WTC11 (cell line): ENCODE data around the gene FBXL7. TPM values are rescaled to one million over a fixed set of nuclear protein-coding genes. Genes with fewer than 3 reads are reported as not detected.

Experiments used
- ATAC-seq: fragments of 200-7000 bp; cut with Tn5 transposase; 2 replicates; pipeline ENCODE4 v1.10.0; 2021; ENCODE audit warnings: mild to moderate bottlenecking, moderate library complexity
- CTCF ChIA-PET: fragments of 300-600 bp; sonication (Branson Sonifier 250); formaldehyde crosslinking; loops from one replicate; lab custom pipeline; 2021; ENCODE audit warnings: antibody characterized with exemption; lab: Charles Lee
- POLR2A ChIA-PET: fragments of 350-600 bp; sonication (Branson Sonifier 250); formaldehyde crosslinking; loops from one replicate; lab custom pipeline; 2021; ENCODE audit warnings: antibody characterized with exemption; lab: Charles Lee
- DNase-seq: peaks from one replicate; pipeline ENCODE4 v3.0.0; 2021; ENCODE audit warnings: low spot score
- H3K27ac Mint-ChIP-seq: 2 replicates; pipeline ENCODE4 v1.8.0; 2021; ENCODE audit warnings: mixed read lengths
- H3K27me3 Mint-ChIP-seq: 2 replicates; pipeline ENCODE4 v1.8.0; 2021; ENCODE audit warnings: low read depth, mild to moderate bottlenecking, moderate library complexity, mixed read lengths
- H3K36me3 Mint-ChIP-seq: 2 replicates; pipeline ENCODE4 v1.8.0; 2021; ENCODE audit warnings: mixed read lengths
- H3K4me1 Mint-ChIP-seq: 2 replicates; pipeline ENCODE4 v1.8.0; 2022; ENCODE audit warnings: mixed read lengths
- H3K4me3 Mint-ChIP-seq: 2 replicates; pipeline ENCODE4 v1.8.0; 2021; ENCODE audit warnings: mild to moderate bottlenecking, moderate library complexity, mixed read lengths
- H3K9me3 Mint-ChIP-seq: 2 replicates; pipeline ENCODE4 v1.8.0; 2021; ENCODE audit warnings: mixed read lengths
- ATF3 ChIP-seq: sonication (generic); formaldehyde crosslinking; conservative IDR thresholded peaks from 2 replicates; pipeline ENCODE4 v1.8.1; 2022; ENCODE audit warnings: mild to moderate bottlenecking, missing genetic modification reagents
- CREM ChIP-seq: sonication (generic); formaldehyde crosslinking; IDR thresholded peaks from 2 replicates; pipeline ENCODE4 v1.8.1; 2022; ENCODE audit warnings: mild to moderate bottlenecking, missing genetic modification reagents, moderate library complexity
- EMX1 ChIP-seq: fragments of 250-450 bp; sonication (Bioruptor Pico); IDR thresholded peaks from 2 replicates; pipeline ENCODE4 v1.8.0; 2021; ENCODE audit warnings: mild to moderate bottlenecking
- GABPB1 ChIP-seq: sonication (generic); formaldehyde crosslinking; IDR thresholded peaks from 2 replicates; pipeline ENCODE4 v1.8.1; 2023; ENCODE audit warnings: mild to moderate bottlenecking, missing genetic modification reagents
- GTF2I ChIP-seq: fragments of 250-450 bp; sonication (Bioruptor Pico); conservative IDR thresholded peaks from 2 replicates; pipeline ENCODE4 v1.4.0; 2021; ENCODE audit warnings: mild to moderate bottlenecking
- HMGA2 ChIP-seq: fragments of 250-450 bp; sonication (Bioruptor Pico); IDR thresholded peaks from 2 replicates; pipeline ENCODE4 v1.4.0; 2021; ENCODE audit warnings: mild to moderate bottlenecking, moderate library complexity
- IRF2 ChIP-seq: sonication (generic); formaldehyde crosslinking; IDR thresholded peaks from 2 replicates; pipeline ENCODE4 v1.8.0; 2022; ENCODE audit warnings: low read depth, missing genetic modification reagents, borderline replicate concordance
- JUN ChIP-seq: sonication (generic); formaldehyde crosslinking; IDR thresholded peaks from 2 replicates; pipeline ENCODE4 v1.8.0; 2023; ENCODE audit warnings: mild to moderate bottlenecking, missing genetic modification reagents
- MLX ChIP-seq: sonication (generic); formaldehyde crosslinking; IDR thresholded peaks from 2 replicates; pipeline ENCODE4 v1.8.1; 2023; ENCODE audit warnings: mild to moderate bottlenecking, missing genetic modification reagents, moderate library complexity
- NR2C2 ChIP-seq: sonication (generic); formaldehyde crosslinking; IDR thresholded peaks from 2 replicates; pipeline ENCODE4 v1.8.0; 2022; ENCODE audit warnings: mild to moderate bottlenecking, missing genetic modification reagents
- NR3C1 ChIP-seq: sonication (generic); formaldehyde crosslinking; conservative IDR thresholded peaks from 2 replicates; pipeline ENCODE4 v1.8.1; 2023; ENCODE audit warnings: low read depth, mild to moderate bottlenecking, missing genetic modification reagents
- PRDM15 ChIP-seq: sonication (generic); formaldehyde crosslinking; IDR thresholded peaks from 2 replicates; pipeline ENCODE4 v1.8.0; 2022; ENCODE audit warnings: missing genetic modification reagents
- PRRX2 ChIP-seq: fragments of 250-450 bp; sonication (Bioruptor Pico); IDR thresholded peaks from 2 replicates; pipeline ENCODE4 v1.8.0; 2021; ENCODE audit warnings: mild to moderate bottlenecking
- RELA ChIP-seq: sonication (generic); formaldehyde crosslinking; IDR thresholded peaks from 2 replicates; pipeline ENCODE4 v1.8.1; 2022; ENCODE audit warnings: missing genetic modification reagents, mild to moderate bottlenecking, borderline replicate concordance
- RORB ChIP-seq: fragments of 250-450 bp; sonication (Bioruptor Pico); IDR thresholded peaks from 2 replicates; pipeline ENCODE4 v1.9.0; 2021; ENCODE audit warnings: mild to moderate bottlenecking
- SMAD3 ChIP-seq: sonication (generic); formaldehyde crosslinking; IDR thresholded peaks from 2 replicates; pipeline ENCODE4 v1.8.0; 2022; ENCODE audit warnings: missing genetic modification reagents, mild to moderate bottlenecking, borderline replicate concordance
- SOX15 ChIP-seq: fragments of 250-450 bp; sonication (Bioruptor Pico); IDR thresholded peaks from 2 replicates; pipeline ENCODE4 v1.9.0; 2021; ENCODE audit warnings: mild to moderate bottlenecking
- TCF7 ChIP-seq: sonication (generic); formaldehyde crosslinking; IDR thresholded peaks from 2 replicates; pipeline ENCODE4 v1.8.0; 2022; ENCODE audit warnings: mild to moderate bottlenecking, low read depth, missing genetic modification reagents, moderate library complexity
- USF1 ChIP-seq: sonication (generic); formaldehyde crosslinking; IDR thresholded peaks from 2 replicates; pipeline ENCODE4 v1.8.0; 2022; ENCODE audit warnings: mild to moderate bottlenecking, missing genetic modification reagents
- ZMAT4 ChIP-seq: fragments of 250-450 bp; sonication (Bioruptor Pico); IDR thresholded peaks from 2 replicates; pipeline ENCODE4 v1.9.0; 2021; ENCODE audit warnings: mild to moderate bottlenecking
- ZNF232 ChIP-seq: sonication (generic); formaldehyde crosslinking; IDR thresholded peaks from 2 replicates; pipeline ENCODE4 v1.8.0; 2022; ENCODE audit warnings: mild to moderate bottlenecking, missing genetic modification reagents
- total RNA-seq: library from RNA; stranded (reverse); gene quantifications from 3 replicates; pipeline ENCODE4 v1.2.3, GENCODE V29; 2021
- TF ChIP-seq, protein P1 (sequence below): fragments of 250-450 bp; sonication (Bioruptor Pico); IDR thresholded peaks from 2 replicates; pipeline ENCODE4 v2.1.2; 2022; ENCODE audit warnings: mild to moderate bottlenecking, moderate library complexity
- TF ChIP-seq, protein P2 (sequence below): sonication (generic); formaldehyde crosslinking; IDR thresholded peaks from 2 replicates; pipeline ENCODE4 v1.8.1; 2023; ENCODE audit warnings: mild to moderate bottlenecking, missing genetic modification reagents

Gene FBXL7
- total RNA-seq, 1 experiment from 2014 or later: 13.8 TPM

GRCh38 chr5:15693382-15693728 is 193.4 kb downstream of the FBXL7 start:
- H3K36me3 Mint-ChIP-seq: no peaks in the 10 kb centered on the region
- no peak overlapping the region for H3K4me3 Mint-ChIP-seq
- peaks cover 37% of the 10 kb centered on the region for H3K4me1 Mint-ChIP-seq
- CTCF ChIA-PET: interaction anchor here (0.6 to 2.3 kb wide), 2 partner anchors 10 to 1349 kb away, joined by 3 to 10 read pairs; no protein-coding TSS in a partner anchor
- DNase-seq: no peak
- no peak overlapping the region for H3K27ac Mint-ChIP-seq
- ATAC-seq: no peak
- POLR2A ChIA-PET: interaction anchor here (1.0 kb wide), 1 partner anchor 17 kb away, joined by 3 read pairs; no protein-coding TSS in a partner anchor
- peaks cover 3% of the 10 kb centered on the region; the same call in 1 of the 2 replicates for H3K9me3 Mint-ChIP-seq
- TF ChIP-seq PRRX2: no peak
- TF ChIP-seq GABPB1 (CRISPR knock-in tag): no peak
- no peak for TF ChIP-seq ATF3
- no peak for TF ChIP-seq NR2C2 (CRISPR knock-in tag)
- TF ChIP-seq NR3C1: no peak
- no peak for TF ChIP-seq RELA (CRISPR knock-in tag)
- TF ChIP-seq, all 79 proteins: peak for 0
- no peaks in the 10 kb centered on the region for H3K27me3 Mint-ChIP-seq

- H3K36me3 Mint-ChIP-seq: no peaks in the 10 kb centered on the region
- CTCF ChIA-PET: interaction anchor here (1.2 to 2.3 kb wide), 2 partner anchors 10 to 11 kb away, joined by 3 to 10 read pairs; no protein-coding TSS in a partner anchor
- H3K4me1 Mint-ChIP-seq: peaks cover 40% of the 10 kb centered on the region
- H3K9me3 Mint-ChIP-seq: no peaks in the 10 kb centered on the region
- peak; percentile 90 for ATAC-seq
- DNase-seq: no peak
- TF ChIP-seq CREM (CRISPR knock-in tag) (no peak), GABPB1 (CRISPR knock-in tag) (no peak), USF1 (CRISPR knock-in tag) (no peak), GTF2I (no peak), NR2C2 (CRISPR knock-in tag) (no peak), RORB (no peak), HMGA2 (CRISPR knock-in tag) (no peak), ZNF232 (CRISPR knock-in tag) (no peak), JUN (CRISPR knock-in tag) (no peak), ZMAT4 (CRISPR knock-in tag) (no peak), PRDM15 (CRISPR knock-in tag) (no peak)
- TF ChIP-seq, protein P1, sequence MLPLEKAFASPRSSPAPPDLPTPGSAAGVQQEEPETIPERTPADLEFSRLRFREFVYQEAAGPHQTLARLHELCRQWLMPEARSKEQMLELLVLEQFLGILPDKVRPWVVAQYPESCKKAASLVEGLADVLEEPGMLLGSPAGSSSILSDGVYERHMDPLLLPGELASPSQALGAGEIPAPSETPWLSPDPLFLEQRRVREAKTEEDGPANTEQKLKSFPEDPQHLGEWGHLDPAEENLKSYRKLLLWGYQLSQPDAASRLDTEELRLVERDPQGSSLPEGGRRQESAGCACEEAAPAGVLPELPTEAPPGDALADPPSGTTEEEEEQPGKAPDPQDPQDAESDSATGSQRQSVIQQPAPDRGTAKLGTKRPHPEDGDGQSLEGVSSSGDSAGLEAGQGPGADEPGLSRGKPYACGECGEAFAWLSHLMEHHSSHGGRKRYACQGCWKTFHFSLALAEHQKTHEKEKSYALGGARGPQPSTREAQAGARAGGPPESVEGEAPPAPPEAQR (CRISPR knock-in tag): no peak
- H3K4me3 Mint-ChIP-seq: no peak overlapping the region
- H3K27me3 Mint-ChIP-seq: no peaks in the 10 kb centered on the region
- POLR2A ChIA-PET: interaction anchor here (1.0 kb wide), 1 partner anchor 17 kb away, joined by 3 read pairs; no protein-coding TSS in a partner anchor
- H3K27ac Mint-ChIP-seq: no peak overlapping the region
Observed at GRCh38 chr5:15693933-15694332, 194.0 kb downstream of the FBXL7 start.

GRCh38 chr5:15694696-15695214 is 194.8 kb downstream of the FBXL7 start:
- peaks cover 41% of the 10 kb centered on the region for H3K4me1 Mint-ChIP-seq
- no peaks in the 10 kb centered on the region for H3K9me3 Mint-ChIP-seq
- no peak for DNase-seq
- H3K27ac Mint-ChIP-seq: no peak overlapping the region
- H3K27me3 Mint-ChIP-seq: no peaks in the 10 kb centered on the region
- CTCF ChIA-PET: interaction anchor here (0.6 to 2.3 kb wide), 3 partner anchors 9 to 129 kb away, joined by 3 to 10 read pairs (median 3); no protein-coding TSS in a partner anchor
- no peaks in the 10 kb centered on the region for H3K36me3 Mint-ChIP-seq
- H3K4me3 Mint-ChIP-seq: no peak overlapping the region
- no peak for ATAC-seq
- POLR2A ChIA-PET: no interaction called here
- no peak for TF ChIP-seq HMGA2 (CRISPR knock-in tag)
- TF ChIP-seq SMAD3 (CRISPR knock-in tag): no peak
- TF ChIP-seq TCF7: no peak
- no peak for TF ChIP-seq SOX15 (CRISPR knock-in tag)
- TF ChIP-seq, protein P2, sequence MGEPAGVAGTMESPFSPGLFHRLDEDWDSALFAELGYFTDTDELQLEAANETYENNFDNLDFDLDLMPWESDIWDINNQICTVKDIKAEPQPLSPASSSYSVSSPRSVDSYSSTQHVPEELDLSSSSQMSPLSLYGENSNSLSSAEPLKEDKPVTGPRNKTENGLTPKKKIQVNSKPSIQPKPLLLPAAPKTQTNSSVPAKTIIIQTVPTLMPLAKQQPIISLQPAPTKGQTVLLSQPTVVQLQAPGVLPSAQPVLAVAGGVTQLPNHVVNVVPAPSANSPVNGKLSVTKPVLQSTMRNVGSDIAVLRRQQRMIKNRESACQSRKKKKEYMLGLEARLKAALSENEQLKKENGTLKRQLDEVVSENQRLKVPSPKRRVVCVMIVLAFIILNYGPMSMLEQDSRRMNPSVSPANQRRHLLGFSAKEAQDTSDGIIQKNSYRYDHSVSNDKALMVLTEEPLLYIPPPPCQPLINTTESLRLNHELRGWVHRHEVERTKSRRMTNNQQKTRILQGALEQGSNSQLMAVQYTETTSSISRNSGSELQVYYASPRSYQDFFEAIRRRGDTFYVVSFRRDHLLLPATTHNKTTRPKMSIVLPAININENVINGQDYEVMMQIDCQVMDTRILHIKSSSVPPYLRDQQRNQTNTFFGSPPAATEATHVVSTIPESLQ (CRISPR knock-in tag): no peak
- TF ChIP-seq RELA (CRISPR knock-in tag): no peak
- TF ChIP-seq EMX1 (CRISPR knock-in tag): no peak
- no peak for TF ChIP-seq IRF2 (CRISPR knock-in tag)
- no peak for TF ChIP-seq GABPB1 (CRISPR knock-in tag)
- TF ChIP-seq USF1 (CRISPR knock-in tag): no peak
- TF ChIP-seq MLX (CRISPR knock-in tag): no peak
